ENCODE measurements around the gene PIGW. TPM values are rescaled to one million over a fixed set of nuclear protein-coding genes. Genes with fewer than 3 reads are reported as not detected.

Gene PIGW
- total RNA-seq, 1 donor from 2014 or later, result 9.0 TPM

DNA sequence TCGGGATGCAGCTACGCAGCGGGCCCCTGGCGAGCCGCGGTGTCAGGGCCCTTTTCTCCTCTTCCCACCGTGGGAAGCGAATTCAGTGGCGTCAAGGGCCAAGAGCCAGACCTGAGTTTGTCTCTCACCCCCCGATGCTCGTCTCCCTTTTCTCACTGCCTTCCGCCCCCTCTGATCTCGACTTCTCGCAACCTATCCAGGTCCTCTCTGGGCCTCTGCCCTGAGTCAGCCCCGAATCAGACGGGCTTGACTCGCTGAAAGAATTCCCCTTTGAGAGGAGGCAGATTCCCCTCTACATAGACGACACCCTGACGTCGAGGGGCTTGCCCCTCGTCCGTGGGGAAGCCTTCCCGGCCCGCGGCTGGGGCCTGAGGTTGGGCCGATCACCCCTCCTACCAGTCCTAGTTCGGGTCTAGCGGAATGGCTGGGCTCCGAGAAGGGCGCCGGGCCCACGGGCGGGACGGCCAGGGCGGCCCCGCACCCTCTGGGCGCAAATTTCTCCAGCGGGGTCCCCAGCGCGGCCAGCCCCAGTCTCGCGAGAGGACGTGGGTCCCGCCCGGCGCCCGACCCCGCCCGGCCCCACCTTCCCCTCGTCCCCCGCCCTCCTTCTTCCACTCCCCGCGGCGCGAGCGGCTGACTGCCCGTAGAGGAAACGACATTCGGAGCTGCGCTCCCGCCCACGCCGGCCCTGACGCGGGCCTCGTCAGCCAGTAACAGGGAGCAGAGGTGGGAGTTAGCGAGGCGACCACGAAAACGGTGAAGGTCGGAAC is 9.7 kb downstream of the PIGW start, which contains the start of gene GGNBP2:
Gene GGNBP2, plus strand, starts transcription at position 613 of the 770 bp plus-strand sequence. CDS start 806 bp downstream, outside the sequence.
- TF ChIP-seq, protein P1, sequence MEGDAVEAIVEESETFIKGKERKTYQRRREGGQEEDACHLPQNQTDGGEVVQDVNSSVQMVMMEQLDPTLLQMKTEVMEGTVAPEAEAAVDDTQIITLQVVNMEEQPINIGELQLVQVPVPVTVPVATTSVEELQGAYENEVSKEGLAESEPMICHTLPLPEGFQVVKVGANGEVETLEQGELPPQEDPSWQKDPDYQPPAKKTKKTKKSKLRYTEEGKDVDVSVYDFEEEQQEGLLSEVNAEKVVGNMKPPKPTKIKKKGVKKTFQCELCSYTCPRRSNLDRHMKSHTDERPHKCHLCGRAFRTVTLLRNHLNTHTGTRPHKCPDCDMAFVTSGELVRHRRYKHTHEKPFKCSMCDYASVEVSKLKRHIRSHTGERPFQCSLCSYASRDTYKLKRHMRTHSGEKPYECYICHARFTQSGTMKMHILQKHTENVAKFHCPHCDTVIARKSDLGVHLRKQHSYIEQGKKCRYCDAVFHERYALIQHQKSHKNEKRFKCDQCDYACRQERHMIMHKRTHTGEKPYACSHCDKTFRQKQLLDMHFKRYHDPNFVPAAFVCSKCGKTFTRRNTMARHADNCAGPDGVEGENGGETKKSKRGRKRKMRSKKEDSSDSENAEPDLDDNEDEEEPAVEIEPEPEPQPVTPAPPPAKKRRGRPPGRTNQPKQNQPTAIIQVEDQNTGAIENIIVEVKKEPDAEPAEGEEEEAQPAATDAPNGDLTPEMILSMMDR (IDR thresholded peaks at IDR 0.05; ENCODE audit: insufficient read depth, low read length, poor library complexity, severe bottlenecking), result no peak
- Histone ChIP-seq H3K4me3 (ENCODE audit: low read depth, low read length) (peak within 1 kb of the TSS; percentile 87), H3K36me3 (ENCODE audit: control insufficient read depth, insufficient read depth, low read length) (no peaks in the 10 kb centered on the region), H3K27me3 (ENCODE audit: control insufficient read depth, insufficient read depth, low read length) (no peaks in the 10 kb centered on the region)
- peak; percentile 62 for DNase-seq (ENCODE audit: low read depth)

DNA sequence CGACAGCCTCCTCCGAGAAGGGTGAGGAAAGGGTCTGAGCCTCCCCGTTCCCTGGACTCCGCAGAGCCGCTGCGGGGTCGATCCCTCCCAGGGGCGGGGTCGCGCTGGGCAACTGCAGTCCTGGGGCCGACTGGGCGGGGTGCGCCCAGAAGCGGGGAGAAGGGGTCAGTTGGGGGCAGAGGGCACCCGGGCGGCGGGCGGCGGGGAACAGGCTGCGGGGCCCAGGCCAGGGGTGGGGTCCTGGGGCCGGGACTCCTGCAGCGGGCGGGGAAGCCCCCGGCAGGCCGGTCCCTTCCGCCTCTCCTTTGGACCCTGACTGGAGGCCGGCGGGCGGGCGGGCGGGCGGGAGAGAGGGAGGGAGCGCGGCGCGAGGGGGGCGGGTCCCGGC is 10.3 kb downstream of the PIGW start:
- Histone ChIP-seq H3K27me3 (ENCODE audit: control insufficient read depth, insufficient read depth, low read length) (no peaks in the 10 kb centered on the region), H3K4me3 (ENCODE audit: low read depth, low read length) (peak overlapping the region; percentile 75), H3K36me3 (ENCODE audit: control insufficient read depth, insufficient read depth, low read length) (no peaks in the 10 kb centered on the region)
- DNase-seq (ENCODE audit: low read depth), result no peak
- TF ChIP-seq, protein P1 (IDR thresholded peaks at IDR 0.05; ENCODE audit: insufficient read depth, low read length, poor library complexity, severe bottlenecking), result no peak

DNA sequence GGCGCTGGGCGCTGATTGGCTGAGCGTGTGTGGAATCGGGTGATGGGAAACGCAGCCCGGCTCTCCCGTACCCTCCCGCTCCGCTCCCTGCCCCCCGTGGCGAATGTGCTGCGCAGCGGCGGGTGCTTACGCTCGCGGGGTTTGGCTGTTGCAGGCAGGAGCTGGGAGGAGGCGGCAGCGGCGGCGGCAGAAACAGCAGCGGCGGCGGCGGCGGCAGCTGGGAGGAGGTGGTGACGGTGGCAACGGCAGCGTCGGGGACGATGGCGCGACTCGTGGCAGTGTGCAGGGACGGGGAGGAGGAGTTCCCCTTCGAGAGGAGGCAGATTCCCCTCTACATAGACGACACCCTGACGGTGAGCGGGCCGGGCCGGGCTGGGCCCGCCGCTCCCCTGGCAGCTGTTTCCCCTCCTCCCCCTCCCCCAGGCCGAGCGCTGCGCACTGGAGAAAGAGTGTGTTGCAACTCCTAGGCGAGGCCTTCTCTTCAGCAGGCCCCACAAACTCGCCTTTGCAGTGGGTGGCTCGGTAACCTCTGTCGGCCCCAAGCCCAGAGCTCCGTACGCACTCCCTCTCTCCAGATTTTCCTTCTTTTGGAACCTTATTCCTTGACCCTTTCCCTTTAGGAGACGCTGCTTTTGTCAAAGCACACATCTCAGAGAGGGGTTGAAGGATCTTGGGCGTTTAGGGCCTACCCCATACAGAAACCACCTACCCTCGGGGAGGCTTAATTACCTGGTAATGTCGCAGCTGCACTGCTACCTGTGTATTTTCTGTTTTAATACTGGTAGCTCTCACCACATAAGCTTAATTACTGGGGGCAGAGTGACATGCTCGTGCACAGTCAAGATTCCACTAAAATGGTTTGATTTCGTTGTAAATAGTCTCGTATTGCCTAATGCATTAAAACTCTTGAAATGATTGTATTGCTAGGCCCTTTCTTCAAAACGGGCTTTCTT is 11.0 kb downstream of the PIGW start:
- H3K27me3 ChIP-seq (ENCODE audit: control insufficient read depth, insufficient read depth, low read length), result no peaks in the 10 kb centered on the region
- TF ChIP-seq, protein P1 (IDR thresholded peaks at IDR 0.05; ENCODE audit: insufficient read depth, low read length, poor library complexity, severe bottlenecking), result no peak
- peak; percentile 63 for DNase-seq (ENCODE audit: low read depth)
- H3K36me3 ChIP-seq (ENCODE audit: control insufficient read depth, insufficient read depth, low read length), result no peaks in the 10 kb centered on the region
- H3K4me3 ChIP-seq (ENCODE audit: low read depth, low read length), result peak overlapping the region; percentile 87

DNA sequence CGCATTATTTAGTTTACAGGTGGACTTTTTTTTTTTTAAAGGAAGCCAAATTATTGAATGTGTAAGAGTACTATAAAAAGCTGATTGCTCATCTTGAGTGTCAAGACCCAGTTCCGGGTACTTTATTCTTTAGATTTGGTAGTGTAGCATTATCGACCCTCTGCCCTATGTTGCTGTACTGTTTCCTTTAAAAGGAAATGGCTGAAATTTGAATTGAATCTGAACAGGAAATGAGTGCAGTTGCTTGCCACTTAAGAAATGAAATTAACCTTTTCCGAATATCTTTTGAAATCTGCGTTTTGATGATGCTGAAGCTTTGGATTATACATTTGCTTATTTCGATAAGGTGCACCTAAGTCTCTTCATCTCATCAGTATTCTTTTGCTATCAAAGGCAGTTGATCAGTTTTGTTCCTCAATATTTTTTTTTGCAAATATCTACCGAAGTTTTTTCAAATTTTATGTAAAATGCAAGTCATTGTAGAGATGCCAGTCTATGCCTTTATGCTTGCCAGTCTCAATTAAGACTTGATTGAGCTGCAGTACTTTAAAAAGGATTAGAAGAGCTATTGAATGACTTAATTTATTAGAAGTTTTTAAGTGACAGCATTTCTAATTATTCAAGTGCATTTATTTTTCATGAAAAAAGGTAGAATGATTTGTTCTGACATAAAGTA is 11.8 kb downstream of the PIGW start:
- DNase-seq (ENCODE audit: low read depth), result no peak
- no peaks in the 10 kb centered on the region for H3K36me3 ChIP-seq (ENCODE audit: control insufficient read depth, insufficient read depth, low read length)
- H3K27me3 ChIP-seq (ENCODE audit: control insufficient read depth, insufficient read depth, low read length), result no peaks in the 10 kb centered on the region
- TF ChIP-seq, protein P1 (IDR thresholded peaks at IDR 0.05; ENCODE audit: insufficient read depth, low read length, poor library complexity, severe bottlenecking), result no peak
- peak overlapping the region; percentile 87 for H3K4me3 ChIP-seq (ENCODE audit: low read depth, low read length)

- DNase-seq (ENCODE audit: low read depth), result no peak
- Histone ChIP-seq H3K4me3 (ENCODE audit: low read depth, low read length) (no peak overlapping the region), H3K36me3 (ENCODE audit: control insufficient read depth, insufficient read depth, low read length) (no peaks in the 10 kb centered on the region), H3K27me3 (ENCODE audit: control insufficient read depth, insufficient read depth, low read length) (no peaks in the 10 kb centered on the region)
- TF ChIP-seq, protein P1 (IDR thresholded peaks at IDR 0.05; ENCODE audit: insufficient read depth, low read length, poor library complexity, severe bottlenecking), result no peak
These were observed 13.0 kb downstream of the PIGW start for GRCh38 chr17:36547776-36548175.

All from kidney epithelial cell (primary cell).